Endothelial cell of umbilical vein (primary cell): ENCODE measurements around the gene FAM3C. TPM values are rescaled to one million over a fixed set of nuclear protein-coding genes. Genes with fewer than 3 reads are reported as not detected.

Experiments used
- BruUV-seq: library from RNA; stranded (reverse); fragments of 400-500 nt; replicated peaks from 2 replicates; lab custom pipeline; 2021; lab: Mats Ljungman, UMichigan
- CTCF ChIA-PET: fragments of 300-600, 350-600 bp; sonication (Branson Sonifier 250); formaldehyde crosslinking; loops from one replicate; lab custom pipeline; 2021; ENCODE audit warnings: antibody characterized with exemption, inconsistent platforms; lab: Charles Lee
- POLR2A ChIA-PET: fragments of 300-600, 350-600 bp; sonication (Branson Sonifier 250); formaldehyde crosslinking; loops from one replicate; lab custom pipeline; 2021; ENCODE audit warnings: antibody characterized with exemption, inconsistent platforms; lab: Charles Lee
- DNase-seq: peaks from one replicate; pipeline ENCODE4 v3.0.0-alpha.2; 2011; ENCODE audit warnings: low read depth, low spot score
- FAIRE-seq: peaks from 2 replicates; lab custom pipeline; 2011; peaks lifted over from hg19 to GRCh38; lab: Jason Lieb, UNC
- H2AFZ ChIP-seq: 2 replicates; pipeline ENCODE4 v1.6.0; 2012; ENCODE audit warnings: low read depth, low read length, control low read depth, inconsistent platforms
- H3K27ac ChIP-seq: 2 replicates; pipeline ENCODE4 v1.5.1; 2011; ENCODE audit warnings: low read depth, mild to moderate bottlenecking, control low read depth, low read length, moderate library complexity; ENCODE audit not compliant: insufficient read depth
- H3K27me3 ChIP-seq, 2 experiments: 2 replicates each; pipeline versions ENCODE4 v1.6.0 to v1.6.1; 2011; ENCODE audit warnings: low read length in 2 of 2, mixed read lengths in 1 of 2; ENCODE audit not compliant: control insufficient read depth in 2 of 2, insufficient read depth in 2 of 2
- H3K36me3 ChIP-seq, 2 experiments: 2 replicates in 1 of 2; 3 replicates in 1 of 2; pipeline ENCODE4 v1.5.1; 2011; ENCODE audit warnings: low read length in 2 of 2, mild to moderate bottlenecking in 1 of 2, moderate library complexity in 1 of 2; ENCODE audit not compliant: control insufficient read depth in 2 of 2, insufficient read depth in 2 of 2; ENCODE audit errors: extremely low read depth in 1 of 2
- H3K4me1 ChIP-seq: 3 replicates; pipeline ENCODE4 v1.5.1; 2011; ENCODE audit warnings: mild to moderate bottlenecking, low read length; ENCODE audit not compliant: control insufficient read depth, insufficient read depth; ENCODE audit errors: extremely low read depth
- H3K4me2 ChIP-seq: 2 replicates; pipeline ENCODE4 v1.6.1; 2011; ENCODE audit warnings: low read length, control low read depth, mixed read lengths; ENCODE audit not compliant: insufficient read depth
- H3K4me3 ChIP-seq, 3 experiments: fragments of 200-600 bp in 1 of 3; sonication (generic), shearing (Covaris generic) in 1 of 3; replicated peaks in 1 of 3; 2 replicates each; pipeline ENCODE4 v1.5.1; 2011 to 2016; ENCODE audit warnings: control low read depth in 3 of 3, low read length in 3 of 3, mild to moderate bottlenecking in 2 of 3, inconsistent platforms in 1 of 3, low read depth in 1 of 3, moderate library complexity in 1 of 3; ENCODE audit not compliant: insufficient read depth in 1 of 3
- H3K79me2 ChIP-seq: 2 replicates; pipeline ENCODE4 v1.6.0; 2012; ENCODE audit warnings: low read length, inconsistent platforms; ENCODE audit not compliant: control insufficient read depth, insufficient read depth
- H3K9ac ChIP-seq: replicated peaks from 2 replicates; pipeline ENCODE3; 2011; ENCODE audit warnings: low read length, control low read depth; ENCODE audit not compliant: insufficient read depth; ENCODE audit errors: extremely low read depth
- H3K9me1 ChIP-seq: replicated peaks from 3 replicates; pipeline ENCODE4 v1.6.0; 2011; ENCODE audit warnings: mild to moderate bottlenecking, low read length; ENCODE audit not compliant: control insufficient read depth, insufficient read depth; ENCODE audit errors: extremely low read depth
- H3K9me3 ChIP-seq: replicated peaks from 2 replicates; pipeline ENCODE4 v1.5.1; 2012; ENCODE audit warnings: low read length, inconsistent platforms; ENCODE audit not compliant: control insufficient read depth, insufficient read depth
- H4K20me1 ChIP-seq: replicated peaks from 2 replicates; pipeline ENCODE3; 2011; ENCODE audit warnings: mild to moderate bottlenecking, low read length; ENCODE audit not compliant: control insufficient read depth, insufficient read depth; ENCODE audit errors: extremely low read depth
- EZH2 ChIP-seq: IDR thresholded peaks from 2 replicates; pipeline ENCODE4 v1.6.1; 2012; ENCODE audit warnings: borderline replicate concordance, low read depth, mild to moderate bottlenecking, moderate library complexity, low read length, inconsistent platforms; ENCODE audit not compliant: severe bottlenecking
- FOS ChIP-seq: IDR thresholded peaks from 2 replicates; pipeline ENCODE4 v1.6.1; 2011; ENCODE audit warnings: mild to moderate bottlenecking, low read length, moderate library complexity, borderline replicate concordance; ENCODE audit not compliant: insufficient read depth
- GATA2 ChIP-seq: IDR thresholded peaks from 2 replicates; pipeline ENCODE4 v1.7.0; 2011; ENCODE audit warnings: low read depth, mild to moderate bottlenecking, moderate library complexity, mixed read lengths, low read length; ENCODE audit not compliant: insufficient read length, insufficient read depth
- JUN ChIP-seq: IDR thresholded peaks from 2 replicates; pipeline ENCODE4 v1.6.1; 2011; ENCODE audit warnings: borderline replicate concordance, low read depth; ENCODE audit not compliant: insufficient read length, insufficient read depth
- MYC ChIP-seq: IDR thresholded peaks from one replicate; pipeline ENCODE4 v1.6.1; 2011; ENCODE audit warnings: mild to moderate bottlenecking, low read depth, low read length
- POLR2AphosphoS5 ChIP-seq: IDR thresholded peaks from 2 replicates; pipeline ENCODE4 v1.6.1; 2012; ENCODE audit warnings: low read depth, mild to moderate bottlenecking, control low read depth, low read length, moderate library complexity; ENCODE audit not compliant: insufficient read depth
- dilution Hi-C: fragments of 300-500 bp; cut with MboI; formaldehyde crosslinking; loops from one replicate; pipeline ENCODE4 v1.15.0; 2019; ENCODE audit warnings: low sequenced_read_pairs; ENCODE audit not compliant: extremely low pct_ligation_motif_present
- intact Hi-C: fragments of 100-400 bp; cut with micrococcal nuclease; formaldehyde crosslinking; loops from one replicate; pipeline ENCODE4 v1.10.0; 2022
- polyA plus RNA-seq, 4 experiments: library from polyadenylated mRNA; depleted of rRNA in 3 of 4; stranded (reverse) in 3 of 4; unstranded in 1 of 4; fragments of >200 nt; gene quantifications; 2 replicates each; pipeline versions ENCODE4 v1.2.1 to v1.2.3, GENCODE V29; 2011 to 2012; ENCODE audit warnings: missing spikeins in 1 of 4
- total RNA-seq: library from RNA; stranded (reverse); gene quantifications from 2 replicates; pipeline ENCODE4 v1.2.3, GENCODE V29; 2021
- TF ChIP-seq, protein P1 (sequence below): IDR thresholded peaks from 2 replicates; pipeline ENCODE4 v1.6.1; 2011; ENCODE audit not compliant: insufficient read depth, insufficient read length
- TF ChIP-seq, protein P2 (sequence below), 2 donors: IDR thresholded peaks; 1 replicate in 1 of 2; 2 replicates in 1 of 2; pipeline ENCODE4 v1.5.1; 2011; ENCODE audit warnings: low read length in 2 of 2, mild to moderate bottlenecking in 2 of 2, moderate library complexity in 2 of 2, control low read depth in 1 of 2, inconsistent platforms in 1 of 2, low read depth in 1 of 2; ENCODE audit not compliant: insufficient read depth in 1 of 2; ENCODE audit errors: extremely low read depth in 1 of 2

The FAM3C gene
- total and polyA plus RNA-seq, 2 donors (not counting 3 experiments of a cell fraction or from before 2014, with no cell fraction given) = 20.2 to 50.0 TPM

DNA sequence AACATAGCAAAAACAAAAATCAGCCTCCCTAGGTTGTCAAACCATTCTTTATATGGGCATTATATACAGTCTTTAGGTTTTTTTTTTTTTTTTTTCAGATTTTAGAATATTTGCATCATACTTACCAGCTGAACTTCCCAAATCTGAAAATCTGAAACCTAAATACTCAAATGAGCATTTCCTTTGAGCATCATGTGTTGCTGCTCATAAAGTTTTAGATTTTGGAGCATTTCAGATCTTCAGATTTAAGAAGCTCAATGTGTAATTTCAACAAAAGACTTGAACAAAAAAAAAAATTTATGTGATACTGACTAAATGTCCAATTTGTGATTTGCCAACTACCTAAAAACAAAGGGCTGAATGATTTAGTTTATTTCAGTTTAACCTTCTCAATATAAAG, 13.6 kb downstream of the FAM3C start:
- DNase-seq = no peak
- intact Hi-C loops (no loop called here), dilution Hi-C loops (no loop called here)
- BruUV-seq = no TSS peak
- Histone ChIP-seq H3K27me3 (no peaks in the 10 kb centered on the region), H3K27ac (no peak overlapping the region), H2AFZ (no peak overlapping the region), H3K9me3 (no peaks in the 10 kb centered on the region), H3K9ac (no peak overlapping the region), H3K4me2 (no peak overlapping the region), H3K9me1 (no peaks in the 10 kb centered on the region), H4K20me1 (no peaks in the 10 kb centered on the region), H3K36me3 (no peaks in the 10 kb centered on the region), H3K4me1 (peaks cover 23% of the 10 kb centered on the region), H3K79me2 (peaks cover 61% of the 10 kb centered on the region), H3K4me3 (no peak overlapping the region)
- POLR2A ChIA-PET = interaction anchor here (0.9 to 2.1 kb wide), 2 partner anchors 9 to 13 kb away, joined by 5 to 9 read pairs; partner anchors contain the start of gene FAM3C
- no peak for TF ChIP-seq MYC
- TF ChIP-seq, protein P1, sequence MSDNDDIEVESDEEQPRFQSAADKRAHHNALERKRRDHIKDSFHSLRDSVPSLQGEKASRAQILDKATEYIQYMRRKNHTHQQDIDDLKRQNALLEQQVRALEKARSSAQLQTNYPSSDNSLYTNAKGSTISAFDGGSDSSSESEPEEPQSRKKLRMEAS = no peak
- TF ChIP-seq, protein P2, sequence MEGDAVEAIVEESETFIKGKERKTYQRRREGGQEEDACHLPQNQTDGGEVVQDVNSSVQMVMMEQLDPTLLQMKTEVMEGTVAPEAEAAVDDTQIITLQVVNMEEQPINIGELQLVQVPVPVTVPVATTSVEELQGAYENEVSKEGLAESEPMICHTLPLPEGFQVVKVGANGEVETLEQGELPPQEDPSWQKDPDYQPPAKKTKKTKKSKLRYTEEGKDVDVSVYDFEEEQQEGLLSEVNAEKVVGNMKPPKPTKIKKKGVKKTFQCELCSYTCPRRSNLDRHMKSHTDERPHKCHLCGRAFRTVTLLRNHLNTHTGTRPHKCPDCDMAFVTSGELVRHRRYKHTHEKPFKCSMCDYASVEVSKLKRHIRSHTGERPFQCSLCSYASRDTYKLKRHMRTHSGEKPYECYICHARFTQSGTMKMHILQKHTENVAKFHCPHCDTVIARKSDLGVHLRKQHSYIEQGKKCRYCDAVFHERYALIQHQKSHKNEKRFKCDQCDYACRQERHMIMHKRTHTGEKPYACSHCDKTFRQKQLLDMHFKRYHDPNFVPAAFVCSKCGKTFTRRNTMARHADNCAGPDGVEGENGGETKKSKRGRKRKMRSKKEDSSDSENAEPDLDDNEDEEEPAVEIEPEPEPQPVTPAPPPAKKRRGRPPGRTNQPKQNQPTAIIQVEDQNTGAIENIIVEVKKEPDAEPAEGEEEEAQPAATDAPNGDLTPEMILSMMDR (IDR thresholded peaks at IDR 0.05; ENCODE audit: extremely low read depth in 1 of 2, insufficient read depth in 1 of 2, low read depth in 1 of 2, low read length in 2 of 2) = no peak
- no peak for TF ChIP-seq JUN
- no peak for TF ChIP-seq FOS
- no peak for TF ChIP-seq POLR2AphosphoS5
- TF ChIP-seq EZH2 = no peak
- no peak for TF ChIP-seq GATA2
- CTCF ChIA-PET = interaction anchor here (0.7 to 2.7 kb wide), 5 partner anchors 9 to 214 kb away, joined by 4 to 15 read pairs (median 9); partner anchors contain the start of gene FAM3C
- FAIRE-seq = no peak
